Measurements from ENCODE around the gene ATP9A. TPM values are rescaled to one million over a fixed set of nuclear protein-coding genes. Genes with fewer than 3 reads are reported as not detected.
A peak's percentile ranks its signal among the peaks of the same experiment; 100 is the strongest.

The ATP9A gene
- total RNA-seq, 1 donor from 2014 or later: 18.2 TPM

GRCh38 chr20:51772236-51772635 lies 4.0 kb upstream of the ATP9A start:
- no peak overlapping the region for H3K27ac ChIP-seq
- peaks cover 33% of the 10 kb centered on the region for H3F3A ChIP-seq (ENCODE audit: low read depth)
- H3K4me3 Mint-ChIP-seq: no peak overlapping the region
- H3K79me2 ChIP-seq (ENCODE audit: low read depth): peaks cover 5% of the 10 kb centered on the region
- H3K36me3 Mint-ChIP-seq: peaks cover 3% of the 10 kb centered on the region
- H3K9me3 ChIP-seq (ENCODE audit: low read depth): no peaks in the 10 kb centered on the region
- H3K27me3 Mint-ChIP-seq (ENCODE audit: insufficient read depth, low read depth): peaks cover 11% of the 10 kb centered on the region
- H3K9ac ChIP-seq: no peak overlapping the region
- peaks cover 7% of the 10 kb centered on the region for H3K4me1 Mint-ChIP-seq
- DNase-seq (ENCODE audit: low spot score): no peak
- H3K9me3 Mint-ChIP-seq: no peaks in the 10 kb centered on the region
- H3K4me2 ChIP-seq: no peak overlapping the region
- H2AFZ ChIP-seq (replicated peaks): no peak overlapping the region
- H3K4me3 ChIP-seq: no peak overlapping the region
- no peaks in the 10 kb centered on the region for H3K4me1 ChIP-seq
- no peaks in the 10 kb centered on the region for H4K20me1 ChIP-seq (ENCODE audit: low read depth)
- no peak for TF ChIP-seq EZH2phosphoT487 (IDR thresholded peaks at IDR 0.05)
- TF ChIP-seq CTCF (IDR thresholded peaks at IDR 0.05): no peak
- TF ChIP-seq EZH2 (IDR thresholded peaks at IDR 0.05): no peak
- no peak overlapping the region for H3K27ac Mint-ChIP-seq
- H3K36me3 ChIP-seq: no peaks in the 10 kb centered on the region
- no peaks in the 10 kb centered on the region for H3K27me3 ChIP-seq

- H2AFZ ChIP-seq (replicated peaks): no peak overlapping the region
- H3K9me3 ChIP-seq (ENCODE audit: low read depth): no peaks in the 10 kb centered on the region
- no peaks in the 10 kb centered on the region for H4K20me1 ChIP-seq (ENCODE audit: low read depth)
- peaks cover 5% of the 10 kb centered on the region for H3K4me1 ChIP-seq
- Mint-ChIP-seq H3K4me1 (peaks cover 7% of the 10 kb centered on the region), H3K4me3 (peak overlapping the region; percentile 75), H3K36me3 (peaks cover 3% of the 10 kb centered on the region), H3K9me3 (no peaks in the 10 kb centered on the region), H3K27me3 (ENCODE audit: insufficient read depth, low read depth) (peaks cover 13% of the 10 kb centered on the region), H3K27ac (no peak overlapping the region)
- peaks cover 41% of the 10 kb centered on the region for H3F3A ChIP-seq (ENCODE audit: low read depth)
- TF ChIP-seq EZH2 (IDR thresholded peaks at IDR 0.05) (no peak), CTCF (IDR thresholded peaks at IDR 0.05) (no peak), EZH2phosphoT487 (IDR thresholded peaks at IDR 0.05) (no peak)
- no peak overlapping the region for H3K27ac ChIP-seq
- H3K36me3 ChIP-seq: no peaks in the 10 kb centered on the region
- no peak overlapping the region for H3K4me3 ChIP-seq
- H3K27me3 ChIP-seq: no peaks in the 10 kb centered on the region
- no peak overlapping the region for H3K4me2 ChIP-seq
- peaks cover 14% of the 10 kb centered on the region for H3K79me2 ChIP-seq (ENCODE audit: low read depth)
- H3K9ac ChIP-seq: no peak overlapping the region
- no peak for DNase-seq (ENCODE audit: low spot score)
These were observed 1.9 kb upstream of the ATP9A start for GRCh38 chr20:51769976-51770615.

GRCh38 chr20:51768759-51769517 lies 748 bp upstream of the ATP9A start:
- Histone ChIP-seq H3K4me1 (peaks cover 5% of the 10 kb centered on the region), H3K27ac (no peak overlapping the region), H3K9me3 (ENCODE audit: low read depth) (no peaks in the 10 kb centered on the region), H3K36me3 (no peaks in the 10 kb centered on the region), H2AFZ (replicated peaks) (no peak overlapping the region), H3F3A (ENCODE audit: low read depth) (peaks cover 48% of the 10 kb centered on the region), H3K9ac (no peak overlapping the region), H3K4me3 (no peak overlapping the region), H4K20me1 (ENCODE audit: low read depth) (no peaks in the 10 kb centered on the region), H3K27me3 (no peaks in the 10 kb centered on the region), H3K4me2 (no peak overlapping the region), H3K79me2 (ENCODE audit: low read depth) (peaks cover 24% of the 10 kb centered on the region)
- Mint-ChIP-seq H3K9me3 (no peaks in the 10 kb centered on the region), H3K36me3 (peaks cover 3% of the 10 kb centered on the region), H3K27me3 (ENCODE audit: insufficient read depth, low read depth) (peaks cover 9% of the 10 kb centered on the region), H3K27ac (peak overlapping the region; percentile 61), H3K4me3 (peak overlapping the region; percentile 91), H3K4me1 (peaks cover 7% of the 10 kb centered on the region)
- DNase-seq (ENCODE audit: low spot score): no peak
- no peak for TF ChIP-seq EZH2 (IDR thresholded peaks at IDR 0.05)
- TF ChIP-seq EZH2phosphoT487 (IDR thresholded peaks at IDR 0.05): no peak
- TF ChIP-seq CTCF (IDR thresholded peaks at IDR 0.05): no peak

Measured in neural progenitor cell (in vitro differentiated cells).